AG04449 (cell line): Measurements from ENCODE around the gene SETBP1.

Experiments
- CTCF ChIA-PET: fragments of 350-600 bp; formaldehyde crosslinking; extraction: SDS; loops from one replicate; lab custom pipeline; 2021; ENCODE audit warnings: antibody characterized with exemption; lab: Yijun Ruan, JAX
- POLR2A ChIA-PET: fragments of 400-600, 350-600 bp; formaldehyde crosslinking; extraction: SDS; loops from one replicate; lab custom pipeline; 2020; ENCODE audit warnings: antibody characterized with exemption, inconsistent platforms; lab: Yijun Ruan, JAX
- DNase-seq: peaks from one replicate; pipeline ENCODE4 v3.0.0-alpha.2; 2010; ENCODE audit warnings: low read depth, low spot score
- H3K4me3 ChIP-seq: 2 replicates; pipeline ENCODE4 v1.5.1; 2011; ENCODE audit warnings: low read depth, mild to moderate bottlenecking, control low read depth, low read length
- TF ChIP-seq, protein P1 (sequence below): IDR thresholded peaks from one replicate; pipeline ENCODE4 v1.5.1; 2011; ENCODE audit warnings: mild to moderate bottlenecking, moderate library complexity, low read length, control low read depth, inconsistent platforms; ENCODE audit not compliant: insufficient read depth; ENCODE audit errors: missing control alignments

SETBP1 gene

DNA sequence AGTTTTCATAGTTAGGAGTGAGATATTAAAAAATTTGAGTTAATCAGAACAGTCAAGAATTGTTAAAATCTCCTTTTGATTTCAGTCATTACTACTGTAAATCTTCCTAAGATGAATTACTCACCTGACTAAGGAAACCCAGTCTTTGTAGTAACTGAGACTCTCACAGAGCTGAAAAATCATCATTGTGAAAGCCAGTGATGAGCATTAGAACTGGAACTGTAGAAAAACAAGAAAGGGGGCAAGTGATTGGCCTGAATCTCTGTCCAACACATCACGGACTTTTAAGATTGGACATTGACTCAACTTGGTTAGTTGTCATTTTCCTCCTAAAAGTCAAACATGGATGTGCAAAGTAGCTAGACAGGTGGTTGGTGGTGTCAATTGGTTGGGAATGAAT, 21.9 kb downstream of the SETBP1 start:
- ChIA-PET POLR2A (no interaction called here), CTCF (no interaction called here)
- TF ChIP-seq, protein P1, sequence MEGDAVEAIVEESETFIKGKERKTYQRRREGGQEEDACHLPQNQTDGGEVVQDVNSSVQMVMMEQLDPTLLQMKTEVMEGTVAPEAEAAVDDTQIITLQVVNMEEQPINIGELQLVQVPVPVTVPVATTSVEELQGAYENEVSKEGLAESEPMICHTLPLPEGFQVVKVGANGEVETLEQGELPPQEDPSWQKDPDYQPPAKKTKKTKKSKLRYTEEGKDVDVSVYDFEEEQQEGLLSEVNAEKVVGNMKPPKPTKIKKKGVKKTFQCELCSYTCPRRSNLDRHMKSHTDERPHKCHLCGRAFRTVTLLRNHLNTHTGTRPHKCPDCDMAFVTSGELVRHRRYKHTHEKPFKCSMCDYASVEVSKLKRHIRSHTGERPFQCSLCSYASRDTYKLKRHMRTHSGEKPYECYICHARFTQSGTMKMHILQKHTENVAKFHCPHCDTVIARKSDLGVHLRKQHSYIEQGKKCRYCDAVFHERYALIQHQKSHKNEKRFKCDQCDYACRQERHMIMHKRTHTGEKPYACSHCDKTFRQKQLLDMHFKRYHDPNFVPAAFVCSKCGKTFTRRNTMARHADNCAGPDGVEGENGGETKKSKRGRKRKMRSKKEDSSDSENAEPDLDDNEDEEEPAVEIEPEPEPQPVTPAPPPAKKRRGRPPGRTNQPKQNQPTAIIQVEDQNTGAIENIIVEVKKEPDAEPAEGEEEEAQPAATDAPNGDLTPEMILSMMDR: no peak
- DNase-seq: no peak
- H3K4me3 ChIP-seq: no peak overlapping the region

DNA sequence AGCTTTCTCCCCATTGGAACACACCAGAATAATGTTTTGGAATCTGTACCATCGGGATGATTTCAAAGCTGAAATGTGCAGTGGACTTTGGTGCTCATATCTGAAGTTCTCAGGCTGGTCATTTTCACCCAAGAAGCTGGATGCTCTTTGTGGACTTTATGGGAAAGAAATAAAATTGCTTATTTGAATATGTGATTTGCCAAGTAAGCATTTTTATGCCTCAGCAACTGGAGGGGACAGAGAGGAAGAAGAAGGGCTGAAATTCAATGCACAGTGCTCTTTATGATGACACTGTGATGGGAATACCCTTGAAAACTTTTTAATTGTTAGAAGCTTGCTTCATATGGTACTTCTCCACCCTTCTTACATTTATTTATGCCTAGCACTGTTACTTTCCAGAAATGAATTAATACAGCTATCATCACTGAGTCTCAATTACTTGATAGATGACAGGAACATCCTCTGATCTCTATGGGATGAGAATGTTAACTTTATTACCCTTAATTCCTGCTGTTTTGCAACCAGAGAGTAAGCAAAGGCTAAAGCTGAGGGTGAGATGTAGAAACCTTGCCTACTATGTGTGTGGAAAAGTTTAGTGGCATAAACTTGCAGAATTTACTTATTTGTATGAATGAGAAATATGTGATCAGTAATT, 23.6 kb downstream of the SETBP1 start:
- H3K4me3 ChIP-seq: no peak overlapping the region
- ChIA-PET POLR2A (no interaction called here), CTCF (no interaction called here)
- TF ChIP-seq, protein P1: no peak
- no peak for DNase-seq

DNA sequence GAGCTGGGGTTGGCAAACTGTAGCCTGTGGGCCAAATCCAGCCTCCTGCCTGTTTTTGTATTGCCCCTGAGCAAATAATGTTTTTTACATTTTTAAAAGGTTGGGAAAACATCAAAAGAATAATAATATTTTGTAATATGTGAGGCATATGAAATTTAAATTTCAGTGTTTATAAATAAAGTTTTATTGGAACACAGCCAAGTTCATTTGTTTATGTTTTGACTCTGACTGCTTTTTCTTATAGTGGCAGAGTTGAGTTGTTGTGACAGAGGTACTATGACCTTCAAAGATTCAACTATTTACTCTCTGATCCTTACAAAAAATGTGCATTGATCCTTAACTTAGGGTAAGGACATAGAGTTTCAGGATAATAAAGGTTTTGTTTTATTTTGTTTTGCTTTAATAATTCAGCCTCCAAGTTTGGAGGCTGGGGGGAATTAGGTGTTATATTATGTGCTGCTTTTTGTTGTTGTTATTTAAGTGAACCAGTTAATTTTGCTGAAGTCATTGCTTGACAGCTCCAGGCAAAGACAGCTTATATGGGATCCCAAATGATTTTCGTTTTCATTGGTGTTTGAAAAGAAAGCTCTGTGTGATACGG, 24.5 kb downstream of the SETBP1 start:
- no peak for DNase-seq
- TF ChIP-seq, protein P1: no peak
- CTCF ChIA-PET: no interaction called here
- no peak overlapping the region for H3K4me3 ChIP-seq
- POLR2A ChIA-PET: no interaction called here

- TF ChIP-seq, protein P1: no peak
- H3K4me3 ChIP-seq: no peak overlapping the region
- ChIA-PET POLR2A (no interaction called here), CTCF (no interaction called here)
- DNase-seq: no peak
These were observed 27.9 kb downstream of the SETBP1 start for GRCh38 chr18:44708451-44709083.

- no peak for DNase-seq
- TF ChIP-seq, protein P1: no peak
- H3K4me3 ChIP-seq: no peak overlapping the region
- ChIA-PET CTCF (interaction anchor here (0.7 kb wide), 1 partner anchor 13 kb away, joined by 4 read pairs; no protein-coding TSS in a partner anchor), POLR2A (no interaction called here)
These were observed 28.8 kb downstream of the SETBP1 start for GRCh38 chr18:44709307-44710126.
